GM18868 (cell line): ENCODE measurements around the gene CACNA2D4.

Experiments used
- ATAC-seq: cut with Tn5 transposase; IDR thresholded peaks from one replicate; pipeline ENCODE4 v1.9.1; 2021; ENCODE audit warnings: mild to moderate bottlenecking, moderate library complexity; ENCODE audit not compliant: unreplicated experiment

CACNA2D4 gene

GRCh38 chr12:1836241-1836803 lies 82.1 kb downstream of the CACNA2D4 start:
- no peak for ATAC-seq

- ATAC-seq = no peak
Measured at GRCh38 chr12:1835211-1836131, 83.0 kb downstream of the CACNA2D4 start.

GRCh38 chr12:1834186-1834925 lies 84.1 kb downstream of the CACNA2D4 start:
- no peak for ATAC-seq

GRCh38 chr12:1833596-1834028 lies 84.8 kb downstream of the CACNA2D4 start:
- no peak for ATAC-seq

- ATAC-seq = no peak
Measured at GRCh38 chr12:1832801-1833595, 85.5 kb downstream of the CACNA2D4 start.

- no peak for ATAC-seq
Measured at GRCh38 chr12:1830981-1831963, 87.2 kb downstream of the CACNA2D4 start.

GRCh38 chr12:1830401-1830845 lies 88.0 kb downstream of the CACNA2D4 start:
- no peak for ATAC-seq

- ATAC-seq = no peak
Measured at GRCh38 chr12:1829306-1829900, 89.0 kb downstream of the CACNA2D4 start.

- ATAC-seq = no peak
Measured at GRCh38 chr12:1828856-1829255, 89.6 kb downstream of the CACNA2D4 start.

- ATAC-seq = no peak
Measured at GRCh38 chr12:1827826-1828805, 90.3 kb downstream of the CACNA2D4 start.

GRCh38 chr12:1826867-1827705 lies 91.4 kb downstream of the CACNA2D4 start:
- no peak for ATAC-seq

- ATAC-seq = no peak
Measured at GRCh38 chr12:1826401-1826800, 92.1 kb downstream of the CACNA2D4 start.

- ATAC-seq = no peak
Measured at GRCh38 chr12:1825382-1826102, 92.9 kb downstream of the CACNA2D4 start.

- no peak for ATAC-seq
Measured at GRCh38 chr12:1823237-1823636, 95.2 kb downstream of the CACNA2D4 start.

GRCh38 chr12:1822699-1823098 lies 95.8 kb downstream of the CACNA2D4 start:
- ATAC-seq = no peak

GRCh38 chr12:1821805-1822204 lies 96.6 kb downstream of the CACNA2D4 start:
- no peak for ATAC-seq
